NCI-H2107 (cell line): ENCODE results near the gene PLD1.
A peak's percentile ranks its signal among the peaks of the same experiment; 100 is the strongest.

Experiments
- DNase-seq: peaks from one replicate; lab custom pipeline; 2025; lab: John Stamatoyannopoulos, UW

PLD1 gene

GRCh38 chr3:171838218-171838720 is 28.0 kb upstream of the PLD1 start:
- DNase-seq: no peak

- no peak for DNase-seq
Observed at GRCh38 chr3:171837698-171838097, 27.4 kb upstream of the PLD1 start.

- DNase-seq: no peak
Observed at GRCh38 chr3:171836855-171837254, 26.6 kb upstream of the PLD1 start.

GRCh38 chr3:171835613-171836012 is 25.3 kb upstream of the PLD1 start:
- no peak for DNase-seq

- DNase-seq: no peak
Observed at GRCh38 chr3:171835116-171835515, 24.8 kb upstream of the PLD1 start.

GRCh38 chr3:171834461-171834801 is 24.1 kb upstream of the PLD1 start:
- no peak for DNase-seq

GRCh38 chr3:171833789-171834460 is 23.6 kb upstream of the PLD1 start:
- no peak for DNase-seq

- no peak for DNase-seq
Observed at GRCh38 chr3:171832989-171833388, 22.7 kb upstream of the PLD1 start.

GRCh38 chr3:171831936-171832335 is 21.7 kb upstream of the PLD1 start:
- DNase-seq: no peak

- no peak for DNase-seq
Observed at GRCh38 chr3:171830518-171830875, 20.2 kb upstream of the PLD1 start.

GRCh38 chr3:171829841-171830517 is 19.7 kb upstream of the PLD1 start:
- DNase-seq: peak; percentile 43

GRCh38 chr3:171828902-171829770 is 18.9 kb upstream of the PLD1 start:
- DNase-seq: no peak

GRCh38 chr3:171827836-171828458 is 17.7 kb upstream of the PLD1 start:
- no peak for DNase-seq

GRCh38 chr3:171827385-171827784 is 17.1 kb upstream of the PLD1 start:
- no peak for DNase-seq

- DNase-seq: no peak
Observed at GRCh38 chr3:171825222-171825828, 15.0 kb upstream of the PLD1 start.

- no peak for DNase-seq
Observed at GRCh38 chr3:171824824-171825221, 14.5 kb upstream of the PLD1 start.

- DNase-seq: no peak
Observed at GRCh38 chr3:171824116-171824515, 13.8 kb upstream of the PLD1 start.

GRCh38 chr3:171822431-171823106 is 12.3 kb upstream of the PLD1 start:
- no peak for DNase-seq

GRCh38 chr3:171821778-171822358 is 11.6 kb upstream of the PLD1 start:
- no peak for DNase-seq

- no peak for DNase-seq
Observed at GRCh38 chr3:171821044-171821443, 10.8 kb upstream of the PLD1 start.
